ENCODE measurements around the gene PTGER2. TPM values are rescaled to one million over a fixed set of nuclear protein-coding genes. Genes with fewer than 3 reads are reported as not detected.

The PTGER2 gene
- total RNA-seq, 2 experiments from 2014 or later, result 0.67 to 1.2 TPM

GRCh38 chr14:52348279-52348678 is 34.2 kb downstream of the PTGER2 start:
- Mint-ChIP-seq H3K27ac (no peak overlapping the region), H3K4me3 (no peak overlapping the region), H3K36me3 (ENCODE audit: low read depth) (no peaks in the 10 kb centered on the region), H3K4me1 (ENCODE audit: low read depth) (peaks cover 33% of the 10 kb centered on the region), H3K27me3 (ENCODE audit: low read depth) (no peaks in the 10 kb centered on the region), H3K9me3 (no peaks in the 10 kb centered on the region)
- no peak for DNase-seq
- CTCF ChIA-PET, result no interaction called here
- intact Hi-C loops (cut with micrococcal nuclease), result no loop called here

DNA sequence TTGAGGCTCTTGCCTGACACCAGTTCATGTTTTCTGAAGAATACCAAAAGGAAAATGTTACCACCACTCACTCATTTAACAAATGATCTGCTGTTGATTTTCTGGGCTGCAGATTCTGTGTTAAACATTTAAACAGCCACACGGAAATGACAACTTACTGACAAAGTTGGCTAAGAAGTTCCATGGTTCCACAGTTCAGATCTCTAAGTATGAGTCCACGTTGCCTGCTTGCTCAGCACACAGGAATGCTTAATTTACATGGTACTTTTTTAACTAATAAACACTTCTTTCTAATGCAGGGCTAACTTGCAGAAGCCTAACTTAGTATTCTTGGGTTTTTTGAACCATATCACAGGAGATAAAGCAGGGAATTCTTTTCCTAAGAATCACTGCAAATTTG is 34.7 kb downstream of the PTGER2 start:
- no peak for DNase-seq
- Mint-ChIP-seq H3K4me1 (ENCODE audit: low read depth) (peaks cover 33% of the 10 kb centered on the region), H3K27ac (no peak overlapping the region), H3K4me3 (no peak overlapping the region), H3K27me3 (ENCODE audit: low read depth) (no peaks in the 10 kb centered on the region), H3K36me3 (ENCODE audit: low read depth) (no peaks in the 10 kb centered on the region), H3K9me3 (no peaks in the 10 kb centered on the region)
- CTCF ChIA-PET, result no interaction called here
- intact Hi-C loops (cut with micrococcal nuclease), result no loop called here

- H3K27me3 Mint-ChIP-seq (ENCODE audit: low read depth), result no peaks in the 10 kb centered on the region
- intact Hi-C loops (cut with micrococcal nuclease), result no loop called here
- CTCF ChIA-PET, result interaction anchor here (1.1 kb wide), 1 partner anchor 49 kb away, joined by 4 read pairs; no protein-coding TSS in a partner anchor
- H3K4me1 Mint-ChIP-seq (ENCODE audit: low read depth), result peaks cover 40% of the 10 kb centered on the region
- H3K27ac Mint-ChIP-seq, result no peak overlapping the region
- no peak overlapping the region for H3K4me3 Mint-ChIP-seq
- peak; percentile 10 for DNase-seq
- no peaks in the 10 kb centered on the region for H3K36me3 Mint-ChIP-seq (ENCODE audit: low read depth)
- no peaks in the 10 kb centered on the region for H3K9me3 Mint-ChIP-seq
Observed at GRCh38 chr14:52349731-52350130, 35.6 kb downstream of the PTGER2 start.

DNA sequence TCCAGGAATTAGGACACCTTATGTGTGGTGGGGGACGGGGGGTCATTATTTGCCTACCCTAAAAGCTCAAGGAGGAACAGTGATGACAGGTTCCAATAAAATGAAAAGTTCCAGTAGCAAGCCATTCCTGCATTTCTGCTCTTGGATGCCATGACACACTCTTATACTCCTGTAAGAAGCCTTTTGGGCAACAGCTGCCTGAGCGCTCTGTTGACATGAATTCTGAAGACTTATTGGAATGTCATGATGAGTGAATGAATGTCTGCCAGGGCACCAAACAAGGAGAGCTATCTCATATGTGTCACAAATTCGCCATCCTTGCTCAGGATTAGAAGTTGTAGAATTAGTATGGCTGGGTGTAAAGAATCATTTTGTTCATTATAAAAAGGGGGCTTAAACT is 36.3 kb downstream of the PTGER2 start:
- Mint-ChIP-seq H3K27ac (no peak overlapping the region), H3K4me3 (no peak overlapping the region), H3K9me3 (no peaks in the 10 kb centered on the region), H3K36me3 (ENCODE audit: low read depth) (no peaks in the 10 kb centered on the region), H3K27me3 (ENCODE audit: low read depth) (no peaks in the 10 kb centered on the region), H3K4me1 (ENCODE audit: low read depth) (peaks cover 47% of the 10 kb centered on the region)
- CTCF ChIA-PET, result interaction anchor here (1.1 kb wide), 1 partner anchor 50 kb away, joined by 4 read pairs; no protein-coding TSS in a partner anchor
- DNase-seq, result no peak
- intact Hi-C loops (cut with micrococcal nuclease), result no loop called here

- no peaks in the 10 kb centered on the region for H3K36me3 Mint-ChIP-seq (ENCODE audit: low read depth)
- H3K4me1 Mint-ChIP-seq (ENCODE audit: low read depth), result peaks cover 52% of the 10 kb centered on the region
- intact Hi-C loops (cut with micrococcal nuclease), result loop anchor here (1.0 kb wide), 5 partner anchors 26 to 162 kb away; no protein-coding TSS in a partner anchor
- H3K4me3 Mint-ChIP-seq, result no peak overlapping the region
- H3K27me3 Mint-ChIP-seq (ENCODE audit: low read depth), result no peaks in the 10 kb centered on the region
- H3K27ac Mint-ChIP-seq, result peak overlapping the region; percentile 43
- no peaks in the 10 kb centered on the region for H3K9me3 Mint-ChIP-seq
- CTCF ChIA-PET, result interaction anchor here (0.7 kb wide), 1 partner anchor 52 kb away, joined by 7 read pairs; no protein-coding TSS in a partner anchor
- DNase-seq, result no peak
Observed at GRCh38 chr14:52351233-52352060, 37.3 kb downstream of the PTGER2 start.

GRCh38 chr14:52352061-52352491 is 38.0 kb downstream of the PTGER2 start:
- peak overlapping the region; percentile 43 for H3K27ac Mint-ChIP-seq
- CTCF ChIA-PET, result no interaction called here
- peak; percentile 63 for DNase-seq
- intact Hi-C loops (cut with micrococcal nuclease), result loop anchor here (1.0 kb wide), 5 partner anchors 27 to 163 kb away; no protein-coding TSS in a partner anchor
- H3K36me3 Mint-ChIP-seq (ENCODE audit: low read depth), result no peaks in the 10 kb centered on the region
- peaks cover 52% of the 10 kb centered on the region for H3K4me1 Mint-ChIP-seq (ENCODE audit: low read depth)
- H3K27me3 Mint-ChIP-seq (ENCODE audit: low read depth), result no peaks in the 10 kb centered on the region
- H3K9me3 Mint-ChIP-seq, result no peaks in the 10 kb centered on the region
- H3K4me3 Mint-ChIP-seq, result no peak overlapping the region

GRCh38 chr14:52352569-52352968 is 38.5 kb downstream of the PTGER2 start:
- CTCF ChIA-PET, result no interaction called here
- no peak for DNase-seq
- no peaks in the 10 kb centered on the region for H3K27me3 Mint-ChIP-seq (ENCODE audit: low read depth)
- H3K27ac Mint-ChIP-seq, result no peak overlapping the region
- H3K36me3 Mint-ChIP-seq (ENCODE audit: low read depth), result no peaks in the 10 kb centered on the region
- H3K4me3 Mint-ChIP-seq, result no peak overlapping the region
- intact Hi-C loops (cut with micrococcal nuclease), result loop anchor here (1.0 kb wide), 5 partner anchors 27 to 163 kb away; no protein-coding TSS in a partner anchor
- no peaks in the 10 kb centered on the region for H3K9me3 Mint-ChIP-seq
- H3K4me1 Mint-ChIP-seq (ENCODE audit: low read depth), result peaks cover 52% of the 10 kb centered on the region

GRCh38 chr14:52354242-52354641 is 40.1 kb downstream of the PTGER2 start:
- Mint-ChIP-seq H3K27me3 (ENCODE audit: low read depth) (no peaks in the 10 kb centered on the region), H3K4me1 (ENCODE audit: low read depth) (peaks cover 52% of the 10 kb centered on the region), H3K9me3 (no peaks in the 10 kb centered on the region), H3K4me3 (no peak overlapping the region), H3K36me3 (ENCODE audit: low read depth) (no peaks in the 10 kb centered on the region), H3K27ac (no peak overlapping the region)
- CTCF ChIA-PET, result interaction anchor here (0.9 kb wide), 1 partner anchor 24 kb away, joined by 3 read pairs; no protein-coding TSS in a partner anchor
- intact Hi-C loops (cut with micrococcal nuclease), result no loop called here
- no peak for DNase-seq

- CTCF ChIA-PET, result interaction anchor here (0.9 kb wide), 1 partner anchor 23 kb away, joined by 3 read pairs; no protein-coding TSS in a partner anchor
- Mint-ChIP-seq H3K4me3 (no peak overlapping the region), H3K27ac (no peak overlapping the region), H3K27me3 (ENCODE audit: low read depth) (no peaks in the 10 kb centered on the region), H3K9me3 (no peaks in the 10 kb centered on the region), H3K4me1 (ENCODE audit: low read depth) (peaks cover 48% of the 10 kb centered on the region), H3K36me3 (ENCODE audit: low read depth) (no peaks in the 10 kb centered on the region)
- DNase-seq, result no peak
- intact Hi-C loops (cut with micrococcal nuclease), result no loop called here
Observed at GRCh38 chr14:52355016-52355431, 40.9 kb downstream of the PTGER2 start.

DNA sequence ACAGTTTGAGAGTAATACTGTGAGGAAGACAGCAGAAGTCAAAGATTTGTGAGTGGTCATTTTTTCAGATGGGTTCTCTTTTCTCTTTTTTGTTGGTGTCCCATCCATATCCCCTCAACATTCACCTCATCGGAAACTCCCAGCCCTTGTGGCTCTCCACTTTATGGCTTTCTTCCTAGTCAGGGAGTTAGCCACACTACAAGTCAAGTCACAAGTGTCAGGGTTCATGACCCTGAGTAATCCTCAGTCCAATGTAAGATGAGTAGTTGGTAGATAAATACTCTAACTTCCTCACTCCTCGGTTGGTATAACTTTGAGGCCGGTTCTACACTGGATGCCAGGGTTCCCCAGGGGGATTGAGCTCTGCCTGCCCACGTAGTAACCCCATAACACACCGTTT is 41.4 kb downstream of the PTGER2 start:
- no peaks in the 10 kb centered on the region for H3K36me3 Mint-ChIP-seq (ENCODE audit: low read depth)
- no peak overlapping the region for H3K27ac Mint-ChIP-seq

GRCh38 chr14:52356025-52356424 is 41.9 kb downstream of the PTGER2 start:
- Mint-ChIP-seq H3K27ac (no peak overlapping the region), H3K4me3 (no peak overlapping the region), H3K36me3 (ENCODE audit: low read depth) (no peaks in the 10 kb centered on the region), H3K9me3 (no peaks in the 10 kb centered on the region), H3K27me3 (ENCODE audit: low read depth) (no peaks in the 10 kb centered on the region), H3K4me1 (ENCODE audit: low read depth) (peaks cover 40% of the 10 kb centered on the region)
- no peak for DNase-seq
- CTCF ChIA-PET, result interaction anchor here (0.6 kb wide), 1 partner anchor 59 kb away, joined by 5 read pairs; no protein-coding TSS in a partner anchor
- intact Hi-C loops (cut with micrococcal nuclease), result no loop called here

More for the DNA sequence above, 41.4 kb downstream of the PTGER2 start:
- Mint-ChIP-seq H3K4me1 (ENCODE audit: low read depth) (peaks cover 44% of the 10 kb centered on the region), H3K27me3 (ENCODE audit: low read depth) (no peaks in the 10 kb centered on the region), H3K4me3 (no peak overlapping the region), H3K9me3 (no peaks in the 10 kb centered on the region)
- intact Hi-C loops (cut with micrococcal nuclease), result no loop called here
- CTCF ChIA-PET, result no interaction called here
- no peak for DNase-seq

- Mint-ChIP-seq H3K36me3 (ENCODE audit: low read depth) (no peaks in the 10 kb centered on the region), H3K4me1 (ENCODE audit: low read depth) (peaks cover 3% of the 10 kb centered on the region), H3K27ac (no peak overlapping the region), H3K4me3 (no peak overlapping the region), H3K9me3 (no peaks in the 10 kb centered on the region), H3K27me3 (ENCODE audit: low read depth) (no peaks in the 10 kb centered on the region)
- CTCF ChIA-PET, result no interaction called here
- intact Hi-C loops (cut with micrococcal nuclease), result no loop called here
- DNase-seq, result no peak
Observed at GRCh38 chr14:52360831-52361230, 46.7 kb downstream of the PTGER2 start.

Measured in activated naive CD4-positive, alpha-beta T cell treated with anti-CD3 and anti-CD28 coated beads for 36 hours (primary cell).